Measurements from ENCODE around the gene TMEM165. TPM values are rescaled to one million over a fixed set of nuclear protein-coding genes. Genes with fewer than 3 reads are reported as not detected.
"Not testable (repeated sequence)": the region's sequence is repeated elsewhere in the genome, so short reads cannot be mapped to it uniquely, and the experiment has no call there.

The TMEM165 gene
- total RNA-seq, 1 donor from 2014 or later = 98.7 TPM

DNA sequence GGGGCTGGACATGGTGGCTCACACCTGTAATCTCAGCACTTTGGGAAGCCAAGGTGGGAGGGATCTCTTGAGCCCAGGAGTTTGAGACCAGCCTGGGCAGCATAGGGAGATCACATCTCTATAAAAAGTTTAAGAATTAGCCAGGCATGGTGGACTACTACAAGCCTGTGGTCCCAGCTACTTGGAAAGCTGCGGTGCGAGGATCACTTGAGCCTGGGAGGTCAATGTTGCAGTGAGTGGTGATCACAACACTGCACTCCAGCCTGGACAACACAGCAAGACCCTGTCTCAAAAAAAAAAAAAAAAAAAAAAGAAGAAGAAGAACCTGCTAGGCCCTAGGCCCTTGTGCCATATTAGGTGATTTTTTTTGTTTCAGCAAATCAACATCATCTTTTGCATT, 37.5 kb upstream of the TMEM165 start:
- H3K4me3 Mint-ChIP-seq = no peak overlapping the region
- H3K4me1 Mint-ChIP-seq = no peaks in the 10 kb centered on the region
- no peaks in the 10 kb centered on the region for H3K27me3 Mint-ChIP-seq (ENCODE audit: low read depth)
- H3K9me3 Mint-ChIP-seq = no peaks in the 10 kb centered on the region
- H3K27ac Mint-ChIP-seq = no peak overlapping the region
- no peak for DNase-seq (ENCODE audit: low spot score in 2 of 2, unreplicated experiment in 2 of 2)
- H3K36me3 Mint-ChIP-seq = peaks cover 18% of the 10 kb centered on the region
- TF ChIP-seq, protein P1, sequence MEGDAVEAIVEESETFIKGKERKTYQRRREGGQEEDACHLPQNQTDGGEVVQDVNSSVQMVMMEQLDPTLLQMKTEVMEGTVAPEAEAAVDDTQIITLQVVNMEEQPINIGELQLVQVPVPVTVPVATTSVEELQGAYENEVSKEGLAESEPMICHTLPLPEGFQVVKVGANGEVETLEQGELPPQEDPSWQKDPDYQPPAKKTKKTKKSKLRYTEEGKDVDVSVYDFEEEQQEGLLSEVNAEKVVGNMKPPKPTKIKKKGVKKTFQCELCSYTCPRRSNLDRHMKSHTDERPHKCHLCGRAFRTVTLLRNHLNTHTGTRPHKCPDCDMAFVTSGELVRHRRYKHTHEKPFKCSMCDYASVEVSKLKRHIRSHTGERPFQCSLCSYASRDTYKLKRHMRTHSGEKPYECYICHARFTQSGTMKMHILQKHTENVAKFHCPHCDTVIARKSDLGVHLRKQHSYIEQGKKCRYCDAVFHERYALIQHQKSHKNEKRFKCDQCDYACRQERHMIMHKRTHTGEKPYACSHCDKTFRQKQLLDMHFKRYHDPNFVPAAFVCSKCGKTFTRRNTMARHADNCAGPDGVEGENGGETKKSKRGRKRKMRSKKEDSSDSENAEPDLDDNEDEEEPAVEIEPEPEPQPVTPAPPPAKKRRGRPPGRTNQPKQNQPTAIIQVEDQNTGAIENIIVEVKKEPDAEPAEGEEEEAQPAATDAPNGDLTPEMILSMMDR (IDR thresholded peaks at IDR 0.05; ENCODE audit: unreplicated experiment) = no peak

DNA sequence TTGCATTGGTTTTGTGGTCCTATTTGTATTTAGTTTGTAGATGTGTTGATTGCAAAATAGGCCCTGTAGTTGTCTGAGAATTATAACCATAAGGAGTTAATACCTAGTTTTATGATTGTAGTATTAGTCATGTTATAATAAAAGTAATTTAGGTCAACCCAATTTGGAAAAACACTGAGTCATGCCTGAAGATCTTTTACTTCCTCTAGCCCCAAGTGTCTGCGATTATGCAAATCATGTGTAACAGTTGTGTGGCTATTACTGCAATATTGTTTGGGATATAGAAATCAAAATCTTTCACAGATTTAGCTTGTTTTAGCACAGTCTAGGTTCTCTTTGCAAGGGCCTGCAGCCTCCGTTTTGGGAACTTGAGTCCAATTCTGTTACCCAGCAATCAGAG, 37.1 kb upstream of the TMEM165 start:
- Mint-ChIP-seq H3K27me3 (ENCODE audit: low read depth) (no peaks in the 10 kb centered on the region), H3K9me3 (no peaks in the 10 kb centered on the region), H3K4me3 (no peak overlapping the region), H3K27ac (no peak overlapping the region), H3K4me1 (no peaks in the 10 kb centered on the region), H3K36me3 (peaks cover 15% of the 10 kb centered on the region)
- TF ChIP-seq, protein P1 (IDR thresholded peaks at IDR 0.05; ENCODE audit: unreplicated experiment) = no peak
- no peak for DNase-seq (ENCODE audit: low spot score in 2 of 2, unreplicated experiment in 2 of 2)

DNA sequence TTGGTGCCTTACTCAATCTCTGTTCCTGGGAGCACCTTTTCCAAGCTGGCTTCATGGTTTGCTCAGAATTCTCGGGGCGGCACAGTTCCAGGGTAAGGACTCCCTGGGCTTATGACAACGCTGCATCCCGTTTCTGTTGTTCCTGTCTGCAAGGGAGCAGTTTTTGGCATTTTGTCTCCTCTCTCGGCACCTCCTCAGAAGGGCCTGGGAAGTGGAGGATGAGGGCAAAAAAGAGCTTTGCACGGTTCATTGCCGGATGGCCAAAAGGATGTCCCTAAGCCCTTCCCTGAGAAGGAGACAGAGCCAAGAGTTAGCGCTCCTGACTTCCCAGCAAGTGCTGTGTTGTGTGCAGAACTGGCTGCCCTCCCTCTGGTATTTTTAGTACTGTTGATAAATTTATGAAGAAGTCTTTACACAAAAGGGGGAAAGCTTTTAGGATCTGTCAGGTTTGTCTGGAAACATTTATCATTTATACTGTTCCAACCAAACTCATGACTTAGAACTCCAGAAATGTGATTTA, 36.3 kb upstream of the TMEM165 start:
- no peaks in the 10 kb centered on the region for H3K27me3 Mint-ChIP-seq (ENCODE audit: low read depth)
- H3K4me3 Mint-ChIP-seq = no peak overlapping the region
- H3K36me3 Mint-ChIP-seq = peaks cover 11% of the 10 kb centered on the region
- no peak for DNase-seq (ENCODE audit: low spot score in 2 of 2, unreplicated experiment in 2 of 2)
- TF ChIP-seq, protein P1 (IDR thresholded peaks at IDR 0.05; ENCODE audit: unreplicated experiment) = no peak
- H3K27ac Mint-ChIP-seq = no peak overlapping the region
- H3K9me3 Mint-ChIP-seq = no peaks in the 10 kb centered on the region
- H3K4me1 Mint-ChIP-seq = no peaks in the 10 kb centered on the region

DNA sequence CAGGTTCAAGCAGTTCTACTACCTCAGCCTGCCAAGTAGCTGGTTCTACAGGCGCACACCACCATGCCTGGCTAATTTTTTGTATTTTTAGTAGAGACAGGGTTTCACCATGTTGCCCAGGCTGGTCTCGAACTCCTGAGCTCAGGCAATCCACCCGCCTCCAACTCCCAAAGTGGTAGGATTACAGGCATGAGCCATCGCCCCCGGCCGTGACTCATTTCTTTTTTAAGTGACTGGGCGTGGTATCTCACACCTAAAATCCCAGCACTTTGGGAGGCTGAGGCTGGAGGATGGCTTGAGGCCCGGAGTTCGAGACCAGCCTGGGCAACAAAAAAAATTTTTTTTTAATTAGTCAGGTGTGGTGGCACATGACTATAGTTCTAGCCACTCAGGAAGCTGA, 32.8 kb upstream of the TMEM165 start:
- not testable (repeated sequence) for H3K27me3 Mint-ChIP-seq (ENCODE audit: low read depth); H3K4me3 Mint-ChIP-seq; DNase-seq (ENCODE audit: low spot score in 2 of 2, unreplicated experiment in 2 of 2); H3K4me1 Mint-ChIP-seq; H3K9me3 Mint-ChIP-seq; H3K27ac Mint-ChIP-seq
- peaks cover 12% of the 10 kb centered on the region for H3K36me3 Mint-ChIP-seq

DNA sequence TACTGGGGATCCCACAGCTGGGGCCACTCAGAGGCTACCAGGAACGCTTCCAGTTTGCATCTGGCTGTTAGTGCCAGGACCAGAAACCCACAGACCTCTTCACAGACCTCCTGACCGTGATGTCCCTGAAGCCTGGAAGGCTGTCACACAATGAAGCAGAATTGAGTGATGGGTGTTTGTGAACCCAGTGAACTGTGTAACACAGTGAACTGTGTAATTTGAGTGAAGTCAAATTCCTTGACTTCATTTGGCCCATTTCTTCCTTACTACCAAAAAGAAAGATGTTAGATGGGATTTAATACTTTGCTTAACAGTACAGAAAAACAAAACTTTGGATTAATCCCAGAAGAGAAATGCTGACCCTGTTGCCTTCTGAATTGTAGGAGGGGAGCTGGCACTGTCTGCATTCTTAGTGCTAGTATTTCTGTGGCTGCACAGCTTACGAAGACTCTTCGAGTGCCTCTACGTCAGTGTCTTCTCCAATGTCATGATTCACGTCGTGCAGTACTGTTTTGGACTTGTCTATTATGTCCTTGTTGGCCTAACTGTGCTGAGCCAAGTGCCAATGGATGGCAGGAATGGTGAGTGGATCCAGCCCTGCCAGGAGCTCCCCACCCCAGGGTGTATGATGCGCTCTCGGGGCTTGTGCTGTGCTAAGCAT, 31.9 kb upstream of the TMEM165 start:
- Mint-ChIP-seq H3K27ac (no peak overlapping the region), H3K4me3 (no peak overlapping the region), H3K4me1 (no peaks in the 10 kb centered on the region), H3K9me3 (no peaks in the 10 kb centered on the region), H3K27me3 (ENCODE audit: low read depth) (no peaks in the 10 kb centered on the region), H3K36me3 (peaks cover 12% of the 10 kb centered on the region)
- TF ChIP-seq, protein P1 (IDR thresholded peaks at IDR 0.05; ENCODE audit: unreplicated experiment) = no peak
- no peak for DNase-seq (ENCODE audit: low spot score in 2 of 2, unreplicated experiment in 2 of 2)

DNA sequence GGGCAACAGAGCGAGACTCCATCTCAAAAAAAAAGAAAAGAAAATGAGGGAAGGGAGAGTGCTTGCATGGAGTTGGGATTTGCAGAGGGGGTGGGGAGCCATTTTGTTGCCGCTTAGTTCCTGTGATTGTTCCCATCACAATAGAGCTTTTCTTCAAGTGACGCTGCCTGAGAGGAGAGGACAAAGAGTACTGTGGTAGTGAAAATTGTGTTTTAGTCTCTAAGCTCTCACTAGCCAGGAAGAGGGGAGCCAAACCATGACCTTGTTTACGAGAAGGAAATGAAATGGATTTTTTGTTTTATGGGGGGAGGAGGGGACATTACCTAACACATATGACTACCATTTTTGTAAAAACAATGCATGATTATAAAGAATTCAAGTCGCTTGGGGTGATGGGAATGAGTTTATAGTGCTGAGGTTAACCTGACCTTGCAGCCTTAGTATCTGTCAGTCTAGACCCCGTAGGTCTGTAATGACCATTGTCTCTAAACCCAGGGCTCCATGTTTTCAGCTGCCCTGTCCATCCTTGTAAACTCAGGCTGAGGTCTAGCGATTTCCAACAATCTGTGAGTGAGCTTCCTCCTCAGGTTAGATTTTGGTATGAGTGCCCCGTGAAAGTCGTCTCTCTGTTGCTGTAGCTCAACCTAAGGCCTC, 30.9 kb upstream of the TMEM165 start:
- Mint-ChIP-seq H3K27me3 (ENCODE audit: low read depth) (no peaks in the 10 kb centered on the region), H3K9me3 (no peaks in the 10 kb centered on the region), H3K27ac (no peak overlapping the region), H3K4me3 (no peak overlapping the region), H3K36me3 (peaks cover 17% of the 10 kb centered on the region), H3K4me1 (no peaks in the 10 kb centered on the region)
- no peak for DNase-seq (ENCODE audit: low spot score in 2 of 2, unreplicated experiment in 2 of 2)
- TF ChIP-seq, protein P1 (IDR thresholded peaks at IDR 0.05; ENCODE audit: unreplicated experiment) = no peak
